Measurements from ENCODE around the gene MBD3L2B.

- TF ChIP-seq, protein P1, sequence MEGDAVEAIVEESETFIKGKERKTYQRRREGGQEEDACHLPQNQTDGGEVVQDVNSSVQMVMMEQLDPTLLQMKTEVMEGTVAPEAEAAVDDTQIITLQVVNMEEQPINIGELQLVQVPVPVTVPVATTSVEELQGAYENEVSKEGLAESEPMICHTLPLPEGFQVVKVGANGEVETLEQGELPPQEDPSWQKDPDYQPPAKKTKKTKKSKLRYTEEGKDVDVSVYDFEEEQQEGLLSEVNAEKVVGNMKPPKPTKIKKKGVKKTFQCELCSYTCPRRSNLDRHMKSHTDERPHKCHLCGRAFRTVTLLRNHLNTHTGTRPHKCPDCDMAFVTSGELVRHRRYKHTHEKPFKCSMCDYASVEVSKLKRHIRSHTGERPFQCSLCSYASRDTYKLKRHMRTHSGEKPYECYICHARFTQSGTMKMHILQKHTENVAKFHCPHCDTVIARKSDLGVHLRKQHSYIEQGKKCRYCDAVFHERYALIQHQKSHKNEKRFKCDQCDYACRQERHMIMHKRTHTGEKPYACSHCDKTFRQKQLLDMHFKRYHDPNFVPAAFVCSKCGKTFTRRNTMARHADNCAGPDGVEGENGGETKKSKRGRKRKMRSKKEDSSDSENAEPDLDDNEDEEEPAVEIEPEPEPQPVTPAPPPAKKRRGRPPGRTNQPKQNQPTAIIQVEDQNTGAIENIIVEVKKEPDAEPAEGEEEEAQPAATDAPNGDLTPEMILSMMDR (IDR thresholded peaks at IDR 0.05) = no peak
- TF ChIP-seq EZH2 (IDR thresholded peaks at IDR 0.05) (no peak), EZH2phosphoT487 (IDR thresholded peaks at IDR 0.05) (no peak)
Measured at GRCh38 chr19:7013678-7014077, 7.6 kb downstream of the MBD3L2B start.

Data from neural progenitor cell (in vitro differentiated cells).